Pons (tissue), 1 donor: ENCODE data around the gene DGCR2.

Source experiments
- DNase-seq: peaks from one replicate; pipeline ENCODE4 v3.0.0-alpha.2; 2016; ENCODE audit warnings: low spot score

Gene DGCR2

DNA sequence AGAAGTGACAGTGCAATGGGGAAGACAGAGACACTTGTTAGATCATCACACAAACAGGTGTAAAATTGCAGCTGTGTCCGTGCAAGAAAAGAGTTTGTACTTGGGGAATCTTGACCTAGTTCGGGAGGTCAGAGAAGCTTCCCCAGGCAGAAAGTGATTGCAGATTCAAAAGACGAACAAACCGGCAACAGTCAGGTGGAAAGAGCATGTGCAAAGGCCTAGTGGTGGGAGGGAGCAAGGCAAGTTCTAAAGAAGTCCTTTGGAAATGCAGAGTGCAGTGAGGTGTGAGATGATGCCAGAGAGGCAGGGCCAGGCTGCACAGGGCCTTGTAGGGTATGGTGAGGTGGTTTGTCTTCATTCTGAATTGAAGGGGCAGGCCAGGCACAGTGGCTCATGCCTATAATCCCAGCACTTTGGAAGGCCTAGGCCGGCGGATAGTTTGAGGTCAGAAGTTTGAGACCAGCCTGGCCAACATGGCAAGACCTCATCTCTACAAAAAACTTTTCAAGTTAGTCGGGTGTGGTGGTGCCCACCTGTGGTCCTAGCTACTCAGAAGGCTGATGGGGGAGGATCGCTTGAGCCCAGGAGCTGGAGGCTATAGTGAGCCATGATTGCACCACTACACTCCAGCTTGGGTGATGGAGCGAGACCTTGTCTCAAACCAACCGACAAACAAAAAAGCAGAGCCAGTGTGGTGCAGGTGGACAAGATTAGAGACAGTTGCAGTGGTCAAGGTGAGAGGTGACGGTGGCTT is 24.2 kb upstream of the DGCR2 start:
- DNase-seq, result no peak

DNA sequence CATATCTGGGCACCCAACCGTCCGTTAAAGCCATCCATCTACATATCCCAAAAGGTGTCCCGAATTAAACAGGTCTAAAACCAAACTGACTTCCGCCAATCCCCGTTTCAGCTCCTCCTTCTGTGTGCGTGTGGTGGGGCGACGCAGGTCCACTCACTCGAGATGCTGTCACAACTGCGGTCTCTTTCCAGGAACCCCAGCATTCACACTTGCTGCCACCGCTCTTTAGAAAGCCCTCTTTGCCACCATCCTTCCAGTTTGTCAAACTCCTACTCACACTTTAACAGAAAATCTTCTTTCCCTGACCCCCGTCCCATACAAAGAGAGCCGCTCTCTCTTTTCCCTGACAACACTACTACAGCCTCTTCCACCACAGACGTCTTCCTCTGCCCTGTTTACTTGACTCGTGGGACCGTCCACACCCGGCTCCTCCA is 21.8 kb upstream of the DGCR2 start:
- no peak for DNase-seq

- no peak for DNase-seq
Measured at GRCh38 chr22:19143212-19143611, 21.0 kb upstream of the DGCR2 start.

GRCh38 chr22:19142394-19142793 is 20.2 kb upstream of the DGCR2 start:
- DNase-seq, result no peak

DNA sequence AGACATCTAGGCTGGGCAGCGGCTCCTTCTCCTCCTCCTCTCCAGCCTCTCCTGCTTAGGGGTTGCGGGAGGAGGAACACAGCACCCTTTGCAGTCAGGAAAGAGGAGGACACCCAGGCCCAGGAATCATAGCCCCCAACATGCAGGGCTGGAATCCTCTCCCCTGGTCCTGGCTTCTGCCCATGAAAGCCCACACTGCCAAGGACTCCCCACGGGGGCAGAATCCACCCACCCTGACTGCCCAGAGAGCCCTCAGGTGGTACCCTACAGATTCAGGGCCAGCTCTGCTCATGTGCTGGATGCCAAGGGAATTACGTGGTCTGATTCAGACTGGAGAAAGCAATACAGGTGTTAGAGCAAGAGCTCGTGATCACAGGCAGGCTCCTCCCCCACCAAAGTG is 17.8 kb upstream of the DGCR2 start:
- DNase-seq, result no peak

DNA sequence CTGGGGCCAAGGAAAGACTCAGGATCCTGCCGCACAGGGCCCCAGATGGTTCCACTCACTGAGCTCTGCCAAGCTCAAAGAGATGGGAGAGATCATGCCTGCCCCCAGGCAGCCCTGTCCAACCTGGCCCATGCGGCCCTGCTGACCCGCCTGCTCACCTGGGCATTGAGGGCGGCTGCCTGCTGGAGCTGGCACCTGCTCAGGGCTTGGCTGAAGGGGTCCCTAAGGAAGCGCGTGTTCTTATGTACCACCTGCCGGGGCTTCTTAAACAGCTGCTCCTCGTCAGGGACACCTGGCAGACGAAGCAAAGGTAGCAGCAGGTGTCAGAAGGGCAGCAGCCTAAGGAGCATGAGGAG is 16.8 kb upstream of the DGCR2 start:
- DNase-seq, result no peak

DNA sequence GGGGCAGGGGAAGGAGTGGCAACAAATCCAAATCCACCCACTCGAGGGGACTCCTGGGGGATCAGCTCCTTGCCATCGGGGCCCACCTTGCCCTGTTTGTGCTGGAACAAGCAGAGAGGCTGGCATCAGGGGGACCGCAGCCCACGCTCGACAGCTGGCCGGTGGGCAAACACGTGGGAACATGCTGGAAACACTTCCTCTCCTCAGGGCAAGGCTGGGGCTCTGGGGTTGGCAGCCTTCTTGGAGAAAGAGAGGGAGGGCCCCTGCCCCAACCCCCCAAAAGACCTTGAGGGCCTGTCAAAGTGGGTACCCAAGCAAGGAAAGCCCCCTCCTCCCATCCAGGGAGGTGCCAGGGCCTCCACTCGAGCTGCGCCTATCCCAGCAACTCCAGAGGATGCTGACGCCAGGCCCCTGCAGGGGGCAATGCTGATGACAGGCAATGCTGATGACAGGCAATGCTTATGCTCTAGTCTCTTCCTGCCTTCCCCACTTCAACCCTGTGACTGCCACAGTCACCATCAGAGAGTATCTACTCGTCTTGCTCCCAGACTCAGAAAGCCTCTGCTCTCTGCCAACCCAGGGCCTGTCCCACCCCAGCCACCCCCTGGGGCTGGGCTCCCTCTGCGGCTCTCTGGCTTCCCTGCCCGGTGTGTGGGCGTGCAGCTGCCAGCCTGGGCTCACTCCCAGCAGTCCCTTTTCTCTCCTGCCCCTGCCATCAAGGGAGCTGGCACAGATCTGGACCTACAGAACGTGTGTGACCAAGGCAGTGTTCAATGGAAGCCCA is 16.2 kb upstream of the DGCR2 start:
- no peak for DNase-seq

DNA sequence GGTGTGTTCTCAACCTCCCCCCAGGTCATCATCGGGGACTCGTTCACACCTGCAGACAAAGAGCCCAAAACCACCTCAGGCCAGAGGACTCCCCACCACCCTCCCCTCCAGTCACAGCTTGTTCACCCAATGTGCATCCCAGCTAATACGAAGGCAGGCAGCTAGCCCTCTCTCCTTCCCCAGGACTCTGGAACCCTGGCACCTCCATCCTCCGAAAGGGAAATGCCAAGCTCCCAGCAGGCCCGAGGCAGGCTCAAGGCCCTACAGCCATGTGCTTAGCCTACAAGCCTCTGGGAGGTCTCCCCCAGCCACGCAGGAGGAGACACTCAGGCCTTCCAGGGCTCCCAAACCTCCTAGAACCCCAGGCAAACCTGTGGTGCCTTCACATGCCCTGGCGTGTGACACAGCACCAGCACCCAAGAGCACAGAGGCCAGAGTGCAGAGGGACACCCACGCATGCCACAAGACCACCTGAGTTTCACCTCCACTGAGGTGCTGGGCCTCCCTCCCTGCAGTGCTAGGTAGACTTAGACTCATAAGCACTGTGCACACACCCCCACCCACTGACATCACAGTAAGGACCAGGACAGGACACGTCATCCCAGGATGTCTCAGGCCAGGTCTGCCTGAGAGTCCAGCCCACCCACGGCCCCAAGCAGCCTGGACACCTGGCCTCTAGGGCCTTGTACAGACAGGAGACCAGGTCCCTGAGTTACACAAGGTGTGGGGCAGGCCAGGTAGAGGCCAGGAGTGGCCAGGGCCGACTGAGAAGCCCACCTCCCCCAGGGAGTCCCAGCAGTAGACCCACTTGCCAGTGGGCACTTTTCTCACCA is 15.4 kb upstream of the DGCR2 start:
- DNase-seq, result no peak

DNA sequence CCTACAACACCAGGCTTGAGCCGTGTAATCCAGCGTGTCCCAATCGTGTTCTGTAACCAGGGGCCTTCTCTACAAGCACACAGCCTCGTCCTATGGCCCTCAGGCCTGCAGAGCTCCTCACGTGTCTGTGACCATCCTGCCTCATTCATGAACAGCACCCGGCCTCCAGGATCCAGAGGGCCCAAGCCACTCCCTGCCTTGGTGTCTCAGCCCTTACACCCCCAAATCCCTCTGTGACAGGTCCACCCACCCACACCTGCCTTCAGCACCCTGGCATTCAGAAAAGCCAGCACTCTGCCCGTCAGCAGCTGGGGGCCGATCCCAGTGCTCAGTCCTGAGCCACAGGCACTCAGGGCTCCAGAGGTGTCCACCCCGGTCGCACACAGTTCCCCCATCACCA is 14.7 kb upstream of the DGCR2 start:
- no peak for DNase-seq

- no peak for DNase-seq
Measured at GRCh38 chr22:19134874-19135273, 12.7 kb upstream of the DGCR2 start.

DNA sequence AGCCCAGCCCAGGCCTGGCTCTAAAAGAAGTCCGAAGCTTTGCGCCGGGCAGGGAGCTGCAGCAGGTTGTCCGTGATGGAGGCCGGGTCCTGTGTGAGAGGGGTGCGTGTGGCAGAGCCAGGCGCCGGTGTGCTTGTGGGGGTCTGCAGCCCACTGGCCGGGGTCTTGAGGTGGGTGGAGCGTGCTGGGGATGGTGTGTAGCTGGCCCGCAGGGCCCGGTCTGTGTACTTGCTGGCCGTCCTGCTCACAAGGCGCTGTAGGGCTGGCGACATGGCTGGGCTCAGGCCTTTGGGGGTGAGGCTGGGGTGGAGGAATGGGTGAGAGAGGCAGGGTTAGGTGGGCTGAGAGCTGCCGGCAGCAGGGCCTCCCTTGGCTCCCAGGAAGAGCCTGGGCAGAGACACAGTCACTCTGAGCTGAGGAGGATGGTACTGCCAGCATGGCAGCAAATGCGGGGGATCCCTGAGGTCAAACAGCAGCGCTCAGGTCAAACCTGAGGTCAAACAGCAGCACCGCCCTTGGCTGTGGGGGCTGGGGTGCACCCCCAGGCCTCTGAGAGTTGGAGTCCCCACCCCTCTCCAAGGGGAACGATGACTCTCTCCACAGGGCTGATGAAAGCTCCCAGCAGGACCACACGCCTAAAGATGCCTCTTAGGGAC is 12.1 kb upstream of the DGCR2 start:
- no peak for DNase-seq

DNA sequence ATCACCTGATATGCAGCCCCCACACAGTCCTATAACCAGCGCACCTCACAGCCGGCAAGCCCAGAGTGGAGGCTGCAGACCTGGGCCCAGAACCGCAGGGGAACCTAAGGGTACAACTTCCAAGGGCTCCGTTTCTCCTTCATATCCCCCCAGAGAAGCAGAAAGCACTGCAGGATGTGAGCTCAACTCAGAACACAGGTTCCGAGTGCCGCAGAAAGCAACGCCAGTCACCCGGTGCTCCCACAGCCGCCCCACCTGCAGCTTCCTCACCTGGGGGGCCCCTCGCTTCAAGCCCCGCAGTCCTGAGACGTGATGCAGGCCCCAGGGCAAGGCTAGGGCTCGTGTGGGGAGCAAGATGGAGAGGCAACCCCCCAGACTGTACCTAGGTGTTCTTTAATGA is 11.3 kb upstream of the DGCR2 start:
- no peak for DNase-seq

DNA sequence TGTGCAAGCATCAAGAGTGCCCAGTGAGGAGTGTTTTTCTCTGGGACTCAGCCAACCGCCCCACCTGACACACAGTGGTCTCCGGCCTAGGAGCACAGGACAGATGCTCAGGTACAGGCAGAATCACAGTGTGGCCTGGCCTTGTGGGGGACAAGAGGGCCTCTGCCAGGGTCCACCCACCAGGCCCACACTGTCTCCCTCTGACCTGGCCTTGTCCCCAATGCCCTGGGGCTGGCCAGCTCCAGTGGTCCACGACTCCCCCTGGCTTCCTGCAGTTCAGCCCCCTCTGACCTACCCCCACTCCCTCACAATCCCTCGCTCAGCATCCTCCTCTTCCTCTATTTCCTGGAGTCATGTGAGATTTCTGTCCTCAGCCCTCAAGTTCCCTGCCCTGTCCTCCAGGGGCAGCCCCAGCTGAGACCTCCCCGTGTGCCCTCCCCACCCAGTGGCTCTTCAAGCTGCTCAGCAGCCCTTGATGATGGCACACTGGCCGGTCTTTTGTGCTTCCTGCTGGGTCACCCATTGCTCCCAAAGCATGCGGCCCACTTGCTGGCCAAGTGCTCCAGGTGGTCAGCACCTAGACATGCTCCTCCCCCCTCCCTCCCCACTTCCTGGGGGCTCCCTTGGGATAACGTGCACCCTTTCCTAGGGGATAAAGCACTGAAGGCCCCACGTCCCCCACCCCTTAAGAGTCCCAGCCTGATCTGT is 10.6 kb upstream of the DGCR2 start:
- DNase-seq, result no peak

DNA sequence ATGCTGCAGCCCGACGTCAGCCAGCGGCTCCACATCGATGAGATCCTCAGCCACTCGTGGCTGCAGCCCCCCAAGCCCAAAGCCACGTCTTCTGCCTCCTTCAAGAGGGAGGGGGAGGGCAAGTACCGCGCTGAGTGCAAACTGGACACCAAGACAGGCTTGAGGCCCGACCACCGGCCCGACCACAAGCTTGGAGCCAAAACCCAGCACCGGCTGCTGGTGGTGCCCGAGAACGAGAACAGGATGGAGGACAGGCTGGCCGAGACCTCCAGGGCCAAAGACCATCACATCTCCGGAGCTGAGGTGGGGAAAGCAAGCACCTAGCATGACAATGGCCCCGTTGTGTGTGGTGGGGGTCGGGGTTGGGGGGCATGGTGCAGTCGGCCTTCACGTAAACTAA is 9.9 kb upstream of the DGCR2 start:
- DNase-seq, result no peak

GRCh38 chr22:19131685-19132015 is 9.4 kb upstream of the DGCR2 start:
- DNase-seq, result no peak

DNA sequence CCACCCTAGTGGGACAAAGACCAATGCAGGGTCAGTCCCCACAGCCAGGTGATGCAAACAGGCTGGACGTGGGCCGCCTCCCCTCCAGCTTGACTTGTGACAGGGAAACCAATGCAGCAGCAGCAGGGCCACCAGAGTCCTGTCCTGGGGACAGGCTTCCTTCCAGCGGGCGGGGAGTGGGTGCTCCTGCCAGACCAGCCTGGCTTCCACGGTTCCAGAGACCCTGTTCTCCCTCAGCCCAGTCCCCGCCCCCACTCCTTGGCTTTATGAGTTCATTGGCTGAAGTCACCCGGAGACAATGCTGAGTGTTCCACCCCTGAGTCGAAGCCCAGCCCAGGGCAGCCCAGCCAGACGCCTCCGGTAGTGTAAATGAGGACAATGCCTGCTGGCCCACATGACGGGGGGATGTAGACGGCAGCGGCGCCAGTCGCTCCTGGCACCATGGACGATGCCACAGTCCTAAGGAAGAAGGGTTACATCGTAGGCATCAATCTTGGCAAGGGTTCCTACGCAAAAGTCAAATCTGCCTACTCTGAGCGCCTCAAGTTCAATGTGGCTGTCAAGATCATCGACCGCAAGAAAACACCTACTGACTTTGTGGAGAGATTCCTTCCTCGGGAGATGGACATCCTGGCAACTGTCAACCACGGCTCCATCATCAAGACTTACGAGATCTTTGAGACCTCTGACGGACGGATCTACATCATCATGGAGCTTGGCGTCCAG is 8.9 kb upstream of the DGCR2 start, which contains the start of gene TSSK2:
TSS of gene TSSK2 (plus strand) at position 350 of the 726 bp plus-strand sequence. CDS start at position 442, 92 bp downstream.
- no peak for DNase-seq

- DNase-seq, result no peak
Measured at GRCh38 chr22:19129871-19130270, 7.7 kb upstream of the DGCR2 start.

DNA sequence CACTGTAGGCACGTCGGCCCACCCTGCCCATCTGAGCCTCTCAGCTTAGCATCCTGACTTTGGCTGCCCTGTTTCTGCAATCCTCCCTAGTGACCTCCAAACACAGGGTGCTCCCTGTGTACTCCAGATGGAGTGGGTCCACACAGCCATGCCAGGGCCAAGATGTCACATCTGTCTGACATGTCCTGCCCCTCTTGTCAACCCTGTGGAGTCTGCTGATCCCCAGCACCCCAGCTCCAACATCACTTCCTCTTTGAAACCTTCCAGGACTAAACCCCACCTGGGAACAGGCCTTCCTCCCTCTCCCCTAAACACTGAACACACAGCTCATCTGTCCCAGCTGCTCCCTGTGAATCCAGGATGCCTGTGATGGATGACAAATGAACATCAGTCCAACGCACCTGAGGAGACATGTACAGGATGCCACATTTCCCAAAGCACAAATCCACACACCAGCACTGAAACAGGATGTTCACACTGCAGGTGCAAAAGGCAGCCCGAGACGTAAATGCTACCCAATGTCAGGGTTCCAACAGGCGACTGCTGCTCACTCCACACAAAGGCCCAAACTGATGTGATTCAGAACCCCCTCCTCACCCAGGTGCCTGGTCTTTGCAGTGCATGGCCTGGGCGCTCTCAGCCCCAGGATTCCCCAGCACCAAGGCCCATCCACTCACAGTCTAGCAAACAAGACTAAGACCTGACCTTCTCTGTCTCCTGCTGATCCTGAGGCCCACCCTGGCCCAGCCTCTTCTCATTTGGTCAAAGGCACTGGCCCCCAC is 6.9 kb upstream of the DGCR2 start:
- no peak for DNase-seq

- no peak for DNase-seq
Measured at GRCh38 chr22:19128009-19128401, 5.8 kb upstream of the DGCR2 start.
